Neural crest cell (in vitro differentiated cells): Measurements from ENCODE around the gene ZFPL1. TPM values are rescaled to one million over a fixed set of nuclear protein-coding genes. Genes with fewer than 3 reads are reported as not detected.

Experiments
- DNase-seq: peaks from one replicate; pipeline ENCODE4 v3.0.0; 2021; ENCODE audit warnings: low read depth, mixed read lengths, low spot score
- H3K27ac Mint-ChIP-seq: one replicate; pipeline ENCODE4 v1.8.0; 2021; ENCODE audit warnings: mild to moderate bottlenecking, mixed read lengths; ENCODE audit not compliant: unreplicated experiment
- H3K27me3 Mint-ChIP-seq: 2 replicates; pipeline ENCODE4 v1.8.0; 2021; ENCODE audit warnings: low read depth, mild to moderate bottlenecking, mixed read lengths
- H3K36me3 Mint-ChIP-seq: 2 replicates; pipeline ENCODE4 v1.8.0; 2021; ENCODE audit warnings: low read depth, mild to moderate bottlenecking, mixed read lengths
- H3K4me1 Mint-ChIP-seq: 2 replicates; pipeline ENCODE4 v1.8.0; 2021; ENCODE audit warnings: mixed read lengths
- H3K4me3 Mint-ChIP-seq: one replicate; pipeline ENCODE4 v1.8.0; 2021; ENCODE audit warnings: mild to moderate bottlenecking, mixed read lengths
- H3K9me3 Mint-ChIP-seq: 2 replicates; pipeline ENCODE4 v1.8.0; 2021; ENCODE audit warnings: mixed read lengths
- CTCF ChIP-seq: fragments of 200-600 bp; sonication (generic); conservative IDR thresholded peaks from 2 replicates; pipeline ENCODE4 v1.5.0; 2021; ENCODE audit warnings: antibody characterized with exemption, mild to moderate bottlenecking
- total RNA-seq: library from RNA; stranded (reverse); gene quantifications from 2 replicates; pipeline ENCODE4 v1.2.1, GENCODE V29; 2021

Gene ZFPL1
- total RNA-seq, 1 donor from 2014 or later, result 35.7 TPM

- H3K4me1 Mint-ChIP-seq, result peaks cover 12% of the 10 kb centered on the region
- no peak for TF ChIP-seq CTCF
- H3K27me3 Mint-ChIP-seq, result no peaks in the 10 kb centered on the region
- peaks cover 14% of the 10 kb centered on the region for H3K36me3 Mint-ChIP-seq
- no peaks in the 10 kb centered on the region for H3K9me3 Mint-ChIP-seq
- no peak overlapping the region for H3K4me3 Mint-ChIP-seq
- no peak overlapping the region for H3K27ac Mint-ChIP-seq
- DNase-seq, result no peak
Observed at GRCh38 chr11:65077451-65077850, 6.6 kb upstream of the ZFPL1 start.

GRCh38 chr11:65078151-65078550 lies 5.9 kb upstream of the ZFPL1 start:
- peak; percentile 67 for TF ChIP-seq CTCF
- Mint-ChIP-seq H3K36me3 (peaks cover 14% of the 10 kb centered on the region), H3K4me3 (peak overlapping the region; percentile 77), H3K27me3 (no peaks in the 10 kb centered on the region), H3K4me1 (peaks cover 19% of the 10 kb centered on the region), H3K27ac (no peak overlapping the region), H3K9me3 (no peaks in the 10 kb centered on the region)
- DNase-seq, result peak; percentile 46

- H3K9me3 Mint-ChIP-seq, result no peaks in the 10 kb centered on the region
- no peaks in the 10 kb centered on the region for H3K27me3 Mint-ChIP-seq
- peaks cover 24% of the 10 kb centered on the region for H3K4me1 Mint-ChIP-seq
- H3K4me3 Mint-ChIP-seq, result peak overlapping the region; percentile 77
- TF ChIP-seq CTCF, result no peak
- no peak overlapping the region for H3K27ac Mint-ChIP-seq
- no peak for DNase-seq
- H3K36me3 Mint-ChIP-seq, result peaks cover 14% of the 10 kb centered on the region
Observed at GRCh38 chr11:65078786-65079342, 5.2 kb upstream of the ZFPL1 start.

GRCh38 chr11:65083134-65083833 lies 738 bp upstream of the ZFPL1 start:
- H3K4me3 Mint-ChIP-seq, result peak overlapping the region; percentile 99
- DNase-seq, result no peak
- H3K4me1 Mint-ChIP-seq, result peaks cover 34% of the 10 kb centered on the region
- H3K36me3 Mint-ChIP-seq, result peaks cover 3% of the 10 kb centered on the region
- no peak for TF ChIP-seq CTCF
- H3K9me3 Mint-ChIP-seq, result no peaks in the 10 kb centered on the region
- peak overlapping the region; percentile 95 for H3K27ac Mint-ChIP-seq
- no peaks in the 10 kb centered on the region for H3K27me3 Mint-ChIP-seq

GRCh38 chr11:65084598-65085375 lies 765 bp downstream of the ZFPL1 start:
- peaks cover 31% of the 10 kb centered on the region for H3K4me1 Mint-ChIP-seq
- peak overlapping the region; percentile 99 for H3K4me3 Mint-ChIP-seq
- peaks cover 2% of the 10 kb centered on the region for H3K36me3 Mint-ChIP-seq
- no peak for TF ChIP-seq CTCF
- H3K27ac Mint-ChIP-seq, result peak overlapping the region; percentile 95
- no peaks in the 10 kb centered on the region for H3K9me3 Mint-ChIP-seq
- DNase-seq, result no peak
- no peaks in the 10 kb centered on the region for H3K27me3 Mint-ChIP-seq
